ENCODE results near the gene ADCY9. TPM values are rescaled to one million over a fixed set of nuclear protein-coding genes. Genes with fewer than 3 reads are reported as not detected.
"Not testable (repeated sequence)": the region's sequence is repeated elsewhere in the genome, so short reads cannot be mapped to it uniquely, and the experiment has no call there.

ADCY9 gene
- total RNA-seq, 3 donors from 2014 or later = 4.2 to 5.7 (median 5.2) TPM

DNA sequence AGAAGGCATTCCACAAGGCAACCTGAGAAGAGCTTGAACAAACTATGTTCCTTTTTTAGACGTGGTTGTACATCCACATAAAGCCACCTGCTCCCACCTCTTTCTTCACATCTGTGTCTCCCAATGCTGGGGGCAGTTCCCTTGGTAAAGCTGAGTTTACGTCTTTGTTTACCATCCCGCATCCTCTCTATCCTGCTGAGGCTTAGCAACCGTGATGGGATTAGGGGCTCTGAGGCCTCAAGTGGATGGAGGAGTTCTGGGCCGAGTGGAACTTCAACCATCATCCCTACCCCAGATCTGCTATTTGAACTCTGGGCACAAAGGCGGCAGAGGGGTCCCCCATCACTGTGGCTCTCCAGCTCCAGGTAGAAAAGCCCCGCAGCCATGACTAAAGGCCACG lies 141.5 kb downstream of the ADCY9 start:
- H3K27me3 Mint-ChIP-seq (ENCODE audit: low read depth) = no peaks in the 10 kb centered on the region
- ATAC-seq (no peak), DNase-seq (no peak)
- no peaks in the 10 kb centered on the region for H3K9me3 Mint-ChIP-seq
- no peak overlapping the region for H3K4me3 Mint-ChIP-seq
- peaks cover 10% of the 10 kb centered on the region for H3K36me3 Mint-ChIP-seq (ENCODE audit: insufficient read depth)
- H3K4me1 Mint-ChIP-seq (ENCODE audit: low read depth) = no peaks in the 10 kb centered on the region

DNA sequence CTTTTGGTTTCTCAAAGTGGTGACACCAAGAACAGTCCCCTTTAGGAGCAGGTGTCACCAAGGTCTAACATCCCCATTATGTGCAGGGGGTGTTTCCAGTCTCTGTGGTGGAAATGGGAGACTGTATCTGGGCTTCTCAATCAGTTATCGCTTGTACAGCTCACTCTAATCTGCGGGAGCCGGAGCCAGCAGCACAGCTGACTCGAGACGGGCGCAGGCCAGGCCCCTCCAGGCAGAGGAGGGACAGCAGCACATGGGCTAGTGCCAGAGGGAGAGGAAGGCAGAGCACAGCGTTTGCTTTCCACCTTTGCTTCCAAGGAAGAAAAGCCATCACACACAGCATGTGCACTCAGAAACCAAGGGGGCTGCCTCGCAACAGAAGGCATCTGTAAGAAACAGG lies 144.5 kb downstream of the ADCY9 start:
- Mint-ChIP-seq H3K36me3 (ENCODE audit: insufficient read depth) (peaks cover 2% of the 10 kb centered on the region), H3K4me3 (no peak overlapping the region), H3K27me3 (ENCODE audit: low read depth) (no peaks in the 10 kb centered on the region), H3K9me3 (no peaks in the 10 kb centered on the region), H3K4me1 (ENCODE audit: low read depth) (no peaks in the 10 kb centered on the region)
- no peak for ATAC-seq
- no peak for DNase-seq

- DNase-seq = no peak
- Mint-ChIP-seq H3K27me3 (ENCODE audit: low read depth) (no peaks in the 10 kb centered on the region), H3K36me3 (ENCODE audit: insufficient read depth) (peaks cover 7% of the 10 kb centered on the region), H3K4me3 (no peak overlapping the region), H3K9me3 (no peaks in the 10 kb centered on the region), H3K4me1 (ENCODE audit: low read depth) (no peaks in the 10 kb centered on the region)
- ATAC-seq = peak in 1 of 2 donors; percentile 50
Measured at GRCh38 chr16:3971261-3971660, 145.0 kb downstream of the ADCY9 start.

GRCh38 chr16:3968551-3968950 lies 147.7 kb downstream of the ADCY9 start:
- Mint-ChIP-seq H3K4me3 (no peak overlapping the region), H3K36me3 (ENCODE audit: insufficient read depth) (peaks cover 17% of the 10 kb centered on the region), H3K9me3 (no peaks in the 10 kb centered on the region), H3K4me1 (ENCODE audit: low read depth) (peaks cover 5% of the 10 kb centered on the region), H3K27me3 (ENCODE audit: low read depth) (no peaks in the 10 kb centered on the region)
- DNase-seq = no peak
- no peak for ATAC-seq

- no peak for ATAC-seq
- DNase-seq = no peak
- Mint-ChIP-seq H3K9me3 (no peaks in the 10 kb centered on the region), H3K36me3 (ENCODE audit: insufficient read depth) (peaks cover 17% of the 10 kb centered on the region), H3K27me3 (ENCODE audit: low read depth) (peaks cover 2% of the 10 kb centered on the region), H3K4me1 (ENCODE audit: low read depth) (peaks cover 20% of the 10 kb centered on the region), H3K4me3 (no peak overlapping the region)
Measured at GRCh38 chr16:3966681-3967080, 149.6 kb downstream of the ADCY9 start.

DNA sequence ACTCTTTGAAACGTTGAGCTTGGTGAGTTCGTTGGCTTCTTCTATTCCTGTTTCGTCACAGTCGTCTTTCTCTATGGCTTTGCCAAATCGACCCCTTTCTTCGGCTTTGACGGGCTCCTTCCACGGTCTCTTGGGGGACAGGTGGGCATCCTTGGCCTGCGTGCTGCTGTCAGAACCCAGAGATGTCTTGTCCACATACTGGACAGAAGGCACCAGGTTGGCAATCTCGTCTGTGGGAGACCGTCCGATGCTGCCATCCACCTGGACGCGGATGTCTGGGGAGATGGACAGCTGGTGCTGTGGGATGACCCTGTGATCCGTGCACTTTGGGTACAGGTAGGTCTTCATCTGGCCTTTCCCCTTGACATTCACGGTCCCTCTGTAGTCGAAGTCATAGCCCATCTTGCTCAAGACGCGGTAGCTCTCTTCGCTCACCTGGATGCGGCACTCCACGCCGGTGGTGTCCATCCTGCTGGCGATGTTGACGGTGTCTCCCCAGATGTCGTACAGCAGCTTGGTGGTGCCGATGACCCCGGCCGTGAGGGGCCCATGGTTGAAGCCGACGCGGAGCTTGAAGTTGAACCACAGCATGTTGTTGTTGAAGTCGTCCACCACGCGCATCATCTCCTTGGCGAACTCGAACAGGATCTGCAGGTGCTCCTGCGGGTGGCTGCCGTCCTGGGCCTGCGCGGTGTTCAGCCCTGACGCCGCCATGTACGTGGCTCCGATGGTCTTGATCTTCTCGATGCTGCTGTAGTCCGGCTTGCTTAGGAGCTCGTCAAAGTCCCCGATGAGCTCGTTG lies 150.3 kb downstream of the ADCY9 start:
- Mint-ChIP-seq H3K4me3 (no peak overlapping the region), H3K36me3 (ENCODE audit: insufficient read depth) (peaks cover 17% of the 10 kb centered on the region), H3K4me1 (ENCODE audit: low read depth) (peaks cover 23% of the 10 kb centered on the region), H3K9me3 (no peaks in the 10 kb centered on the region), H3K27me3 (ENCODE audit: low read depth) (peaks cover 2% of the 10 kb centered on the region)
- ATAC-seq = no peak
- no peak for DNase-seq

GRCh38 chr16:3965306-3965705 lies 150.9 kb downstream of the ADCY9 start:
- Mint-ChIP-seq H3K9me3 (no peaks in the 10 kb centered on the region), H3K27me3 (ENCODE audit: low read depth) (peaks cover 2% of the 10 kb centered on the region)
- no peak for ATAC-seq

GRCh38 chr16:3964686-3965290 lies 151.5 kb downstream of the ADCY9 start:
- Mint-ChIP-seq H3K36me3 (ENCODE audit: insufficient read depth) (peaks cover 17% of the 10 kb centered on the region), H3K27me3 (ENCODE audit: low read depth) (peaks cover 2% of the 10 kb centered on the region), H3K9me3 (no peaks in the 10 kb centered on the region), H3K4me3 (no peak overlapping the region), H3K4me1 (ENCODE audit: low read depth) (peaks cover 29% of the 10 kb centered on the region)
- DNase-seq (no peak), ATAC-seq (no peak)

More at GRCh38 chr16:3965306-3965705, 150.9 kb downstream of the ADCY9 start:
- no peak overlapping the region for H3K4me3 Mint-ChIP-seq
- H3K4me1 Mint-ChIP-seq (ENCODE audit: low read depth) = peaks cover 29% of the 10 kb centered on the region
- no peak for DNase-seq
- H3K36me3 Mint-ChIP-seq (ENCODE audit: insufficient read depth) = peaks cover 17% of the 10 kb centered on the region

GRCh38 chr16:3963886-3964685 lies 152.2 kb downstream of the ADCY9 start:
- Mint-ChIP-seq H3K4me3 (peak overlapping the region; percentile 25), H3K4me1 (ENCODE audit: low read depth) (peaks cover 29% of the 10 kb centered on the region), H3K27me3 (ENCODE audit: low read depth) (peaks cover 2% of the 10 kb centered on the region), H3K9me3 (no peaks in the 10 kb centered on the region), H3K36me3 (ENCODE audit: insufficient read depth) (peaks cover 17% of the 10 kb centered on the region)
- no peak for ATAC-seq
- no peak for DNase-seq

DNA sequence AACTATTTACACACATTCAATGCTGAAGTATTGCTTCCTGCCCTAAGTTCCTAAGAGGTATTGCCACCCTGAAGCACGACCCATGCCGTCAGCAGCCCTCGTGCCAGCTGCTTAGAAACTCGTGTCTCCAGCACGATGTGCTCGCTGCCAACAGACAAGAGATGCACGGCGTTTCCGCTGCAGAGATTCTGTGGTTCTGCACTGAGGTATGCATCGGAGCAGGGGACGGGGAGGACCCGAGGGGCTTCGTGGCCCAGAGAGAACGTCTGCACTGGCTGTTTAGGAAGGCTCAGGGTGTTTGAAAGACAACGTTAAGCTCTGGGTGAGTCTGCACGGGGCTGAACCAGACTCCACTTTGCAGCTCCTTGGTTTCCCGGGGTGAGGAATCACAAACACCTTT lies 153.0 kb downstream of the ADCY9 start:
- H3K36me3 Mint-ChIP-seq (ENCODE audit: insufficient read depth) = peaks cover 17% of the 10 kb centered on the region
- H3K4me1 Mint-ChIP-seq (ENCODE audit: low read depth) = peaks cover 29% of the 10 kb centered on the region
- H3K9me3 Mint-ChIP-seq = no peaks in the 10 kb centered on the region
- DNase-seq = no peak
- ATAC-seq = no peak
- peaks cover 2% of the 10 kb centered on the region for H3K27me3 Mint-ChIP-seq (ENCODE audit: low read depth)
- H3K4me3 Mint-ChIP-seq = no peak overlapping the region

DNA sequence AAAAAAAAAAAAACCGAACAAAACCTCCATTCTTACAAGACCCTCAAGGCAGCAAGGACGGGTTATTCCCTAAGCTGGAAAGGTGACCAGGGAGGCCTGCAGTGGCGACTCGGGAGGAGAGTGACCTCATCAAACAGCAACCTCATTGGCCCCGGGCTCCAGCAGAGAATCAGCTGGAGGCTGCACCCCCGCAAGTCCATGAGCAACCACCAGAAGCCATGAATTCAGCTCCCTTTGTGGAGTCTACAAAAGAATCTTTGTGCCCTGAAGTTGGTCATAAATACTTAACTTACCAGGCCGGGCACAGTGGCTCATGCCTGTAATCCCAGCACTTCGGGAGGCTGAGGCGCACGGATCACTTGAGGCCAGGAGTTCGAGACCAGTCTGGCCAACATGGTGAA lies 154.8 kb downstream of the ADCY9 start:
- H3K36me3 Mint-ChIP-seq (ENCODE audit: insufficient read depth) = peaks cover 12% of the 10 kb centered on the region
- no peaks in the 10 kb centered on the region for H3K9me3 Mint-ChIP-seq
- no peak for ATAC-seq
- H3K27me3 Mint-ChIP-seq (ENCODE audit: low read depth) = peaks cover 13% of the 10 kb centered on the region
- no peak overlapping the region for H3K4me3 Mint-ChIP-seq
- H3K4me1 Mint-ChIP-seq (ENCODE audit: low read depth) = peaks cover 29% of the 10 kb centered on the region
- DNase-seq = no peak

DNA sequence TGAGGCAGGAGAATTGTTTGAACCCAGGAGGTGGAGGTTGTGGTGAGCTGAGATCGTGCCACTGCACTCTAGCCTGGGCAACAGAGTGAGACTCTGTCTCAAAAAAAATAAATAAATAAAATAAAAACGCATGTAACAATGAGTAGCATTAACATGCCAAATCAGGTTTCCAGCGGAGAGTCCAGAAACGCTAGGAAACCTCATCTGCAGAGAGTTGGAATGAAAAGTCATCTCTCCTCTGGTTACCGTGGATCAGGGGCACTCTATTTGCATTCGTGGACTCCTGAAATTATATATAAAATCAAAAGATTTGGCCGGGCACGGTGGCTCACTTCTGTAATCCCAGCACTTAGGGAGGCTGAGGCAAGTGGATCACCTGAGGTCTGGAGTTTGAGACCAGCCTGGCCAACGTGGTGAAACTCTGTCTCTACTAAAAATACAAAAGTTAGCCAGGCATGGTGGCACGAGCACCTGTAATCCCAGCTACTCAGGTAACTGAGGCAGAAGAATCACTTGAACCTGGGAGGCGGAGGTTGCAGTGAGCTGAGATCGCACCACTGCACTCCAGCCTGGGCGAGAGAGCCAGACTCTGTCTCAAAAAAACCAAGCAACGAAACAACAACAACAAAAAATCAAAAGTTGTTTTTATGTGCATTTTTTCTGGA lies 156.2 kb downstream of the ADCY9 start:
- Mint-ChIP-seq H3K4me3 (peak overlapping the region; percentile 76), H3K27me3 (ENCODE audit: low read depth) (peaks cover 21% of the 10 kb centered on the region), H3K4me1 (ENCODE audit: low read depth) (peaks cover 29% of the 10 kb centered on the region)
- not testable (repeated sequence) for ATAC-seq; H3K36me3 Mint-ChIP-seq (ENCODE audit: insufficient read depth); DNase-seq; H3K9me3 Mint-ChIP-seq

DNA sequence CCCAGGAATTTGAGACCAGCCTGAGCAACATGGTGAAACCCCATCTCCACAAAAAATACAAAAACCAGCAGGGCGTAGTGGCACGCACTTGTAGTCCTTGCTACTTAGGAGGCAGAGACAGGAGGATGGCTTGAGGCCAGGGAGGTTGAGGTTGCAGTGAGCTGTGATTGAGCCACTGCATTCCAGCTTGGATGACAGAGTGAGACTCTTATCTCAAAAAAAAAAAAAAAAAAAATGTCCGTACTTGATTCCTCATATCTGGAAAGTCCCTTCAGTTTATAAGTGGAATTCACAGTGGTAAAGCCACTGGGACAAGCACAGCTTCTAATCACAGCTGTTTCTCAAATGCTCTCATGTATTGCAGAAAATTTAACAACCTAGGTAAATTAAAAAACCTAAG lies 157.1 kb downstream of the ADCY9 start:
- ATAC-seq = no peak
- DNase-seq = no peak
- Mint-ChIP-seq H3K4me3 (no peak overlapping the region), H3K4me1 (ENCODE audit: low read depth) (peaks cover 29% of the 10 kb centered on the region), H3K27me3 (ENCODE audit: low read depth) (peaks cover 29% of the 10 kb centered on the region), H3K36me3 (ENCODE audit: insufficient read depth) (no peaks in the 10 kb centered on the region), H3K9me3 (no peaks in the 10 kb centered on the region)

- no peak for ATAC-seq
- Mint-ChIP-seq H3K4me1 (ENCODE audit: low read depth) (peaks cover 14% of the 10 kb centered on the region), H3K4me3 (no peak overlapping the region), H3K27me3 (ENCODE audit: low read depth) (peaks cover 34% of the 10 kb centered on the region), H3K36me3 (ENCODE audit: insufficient read depth) (no peaks in the 10 kb centered on the region), H3K9me3 (no peaks in the 10 kb centered on the region)
- DNase-seq = no peak
Measured at GRCh38 chr16:3957344-3957980, 158.8 kb downstream of the ADCY9 start.
